Measurements from ENCODE around the gene NUP107. TPM values are rescaled to one million over a fixed set of nuclear protein-coding genes. Genes with fewer than 3 reads are reported as not detected.

NUP107 gene
- total RNA-seq, 1 donor from 2014 or later, result 80.7 TPM

- no peak overlapping the region for H3K4me3 Mint-ChIP-seq (ENCODE audit: low read depth)
Observed at GRCh38 chr12:68779280-68779679, 92.5 kb downstream of the NUP107 start.

DNA sequence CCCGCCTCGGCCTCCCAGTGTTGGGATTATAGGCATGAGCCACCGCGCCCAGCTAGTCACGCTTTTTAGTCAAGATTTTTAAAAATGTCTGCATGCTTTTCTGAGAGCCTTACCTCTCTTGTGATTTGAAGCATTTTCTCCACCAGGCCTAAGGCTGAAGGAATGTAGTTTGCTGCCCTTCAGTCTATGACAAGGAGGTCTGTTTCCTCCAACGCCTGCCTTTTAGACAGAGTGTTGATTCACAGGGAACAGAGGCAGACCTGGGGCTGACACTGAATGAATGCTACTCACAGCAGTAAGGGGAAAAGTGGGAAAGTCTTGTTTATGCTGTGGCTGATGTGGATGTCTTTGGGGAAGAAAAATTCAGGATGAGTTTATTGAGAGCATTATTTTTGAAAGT is 94.0 kb downstream of the NUP107 start:
- H3K4me1 Mint-ChIP-seq (ENCODE audit: low read depth), result no peaks in the 10 kb centered on the region
- no peak overlapping the region for H3K27ac Mint-ChIP-seq
- TF ChIP-seq, protein P1, sequence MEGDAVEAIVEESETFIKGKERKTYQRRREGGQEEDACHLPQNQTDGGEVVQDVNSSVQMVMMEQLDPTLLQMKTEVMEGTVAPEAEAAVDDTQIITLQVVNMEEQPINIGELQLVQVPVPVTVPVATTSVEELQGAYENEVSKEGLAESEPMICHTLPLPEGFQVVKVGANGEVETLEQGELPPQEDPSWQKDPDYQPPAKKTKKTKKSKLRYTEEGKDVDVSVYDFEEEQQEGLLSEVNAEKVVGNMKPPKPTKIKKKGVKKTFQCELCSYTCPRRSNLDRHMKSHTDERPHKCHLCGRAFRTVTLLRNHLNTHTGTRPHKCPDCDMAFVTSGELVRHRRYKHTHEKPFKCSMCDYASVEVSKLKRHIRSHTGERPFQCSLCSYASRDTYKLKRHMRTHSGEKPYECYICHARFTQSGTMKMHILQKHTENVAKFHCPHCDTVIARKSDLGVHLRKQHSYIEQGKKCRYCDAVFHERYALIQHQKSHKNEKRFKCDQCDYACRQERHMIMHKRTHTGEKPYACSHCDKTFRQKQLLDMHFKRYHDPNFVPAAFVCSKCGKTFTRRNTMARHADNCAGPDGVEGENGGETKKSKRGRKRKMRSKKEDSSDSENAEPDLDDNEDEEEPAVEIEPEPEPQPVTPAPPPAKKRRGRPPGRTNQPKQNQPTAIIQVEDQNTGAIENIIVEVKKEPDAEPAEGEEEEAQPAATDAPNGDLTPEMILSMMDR (IDR thresholded peaks at IDR 0.05; ENCODE audit: unreplicated experiment), result no peak
- H3K36me3 Mint-ChIP-seq (ENCODE audit: insufficient read depth), result no peaks in the 10 kb centered on the region
- no peak for DNase-seq (ENCODE audit: low spot score, unreplicated experiment)
- H3K9me3 Mint-ChIP-seq (ENCODE audit: low read depth), result no peaks in the 10 kb centered on the region
- H3K4me3 Mint-ChIP-seq (ENCODE audit: low read depth), result no peak overlapping the region
- no peaks in the 10 kb centered on the region for H3K27me3 Mint-ChIP-seq

More at GRCh38 chr12:68779280-68779679, 92.5 kb downstream of the NUP107 start:
- TF ChIP-seq, protein P1 (IDR thresholded peaks at IDR 0.05; ENCODE audit: unreplicated experiment), result no peak
- no peak for DNase-seq (ENCODE audit: low spot score, unreplicated experiment)
- no peak overlapping the region for H3K27ac Mint-ChIP-seq
- no peaks in the 10 kb centered on the region for H3K27me3 Mint-ChIP-seq
- no peaks in the 10 kb centered on the region for H3K9me3 Mint-ChIP-seq (ENCODE audit: low read depth)
- H3K36me3 Mint-ChIP-seq (ENCODE audit: insufficient read depth), result no peaks in the 10 kb centered on the region
- no peaks in the 10 kb centered on the region for H3K4me1 Mint-ChIP-seq (ENCODE audit: low read depth)

DNA sequence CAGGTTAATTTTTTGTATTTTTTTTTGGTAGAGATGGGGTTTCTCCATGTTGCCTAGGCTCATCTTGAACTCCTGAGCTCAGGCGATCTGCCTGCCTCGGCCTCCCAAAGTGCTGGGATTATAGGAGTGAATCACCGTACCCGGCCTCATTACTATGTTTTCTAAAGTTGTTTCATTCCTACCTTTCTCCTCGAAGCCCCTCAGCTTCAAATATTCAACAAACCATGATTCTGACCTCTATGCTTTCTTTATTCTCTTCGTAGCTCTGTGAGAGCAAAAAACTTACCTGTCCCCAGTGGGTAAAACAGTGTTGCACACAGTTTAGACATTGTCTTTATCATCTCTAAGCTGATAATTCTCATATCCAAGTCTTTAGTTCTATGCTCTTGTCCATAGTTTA is 95.0 kb downstream of the NUP107 start:
- no peak overlapping the region for H3K4me3 Mint-ChIP-seq (ENCODE audit: low read depth)
- no peaks in the 10 kb centered on the region for H3K4me1 Mint-ChIP-seq (ENCODE audit: low read depth)
- DNase-seq (ENCODE audit: low spot score, unreplicated experiment), result no peak
- no peaks in the 10 kb centered on the region for H3K27me3 Mint-ChIP-seq
- no peaks in the 10 kb centered on the region for H3K9me3 Mint-ChIP-seq (ENCODE audit: low read depth)
- no peaks in the 10 kb centered on the region for H3K36me3 Mint-ChIP-seq (ENCODE audit: insufficient read depth)
- no peak overlapping the region for H3K27ac Mint-ChIP-seq
- TF ChIP-seq, protein P1 (IDR thresholded peaks at IDR 0.05; ENCODE audit: unreplicated experiment), result no peak

DNA sequence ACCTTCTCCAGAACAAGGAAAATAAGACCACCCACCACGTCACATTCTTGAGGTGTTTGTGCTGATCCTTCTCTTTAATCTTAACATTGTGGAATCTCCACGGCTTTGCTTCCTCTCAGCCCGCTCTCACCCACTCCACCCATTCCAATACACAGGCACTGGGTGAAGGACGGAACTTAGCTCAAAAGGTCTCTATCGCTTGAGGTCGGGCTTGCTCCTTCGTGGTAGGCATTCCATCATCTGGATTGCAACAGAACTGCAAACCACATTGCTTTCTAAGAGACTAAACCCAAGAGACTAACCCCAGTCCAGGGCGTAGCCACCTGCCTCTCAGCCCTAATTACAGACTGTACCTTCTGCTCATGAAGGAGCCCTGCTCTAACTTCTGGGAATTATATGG is 97.2 kb downstream of the NUP107 start:
- Mint-ChIP-seq H3K4me1 (ENCODE audit: low read depth) (peaks cover 10% of the 10 kb centered on the region), H3K9me3 (ENCODE audit: low read depth) (no peaks in the 10 kb centered on the region), H3K4me3 (ENCODE audit: low read depth) (no peak overlapping the region), H3K36me3 (ENCODE audit: insufficient read depth) (no peaks in the 10 kb centered on the region), H3K27ac (no peak overlapping the region), H3K27me3 (no peaks in the 10 kb centered on the region)
- DNase-seq (ENCODE audit: low spot score, unreplicated experiment), result no peak
- TF ChIP-seq, protein P1 (IDR thresholded peaks at IDR 0.05; ENCODE audit: unreplicated experiment), result no peak

DNA sequence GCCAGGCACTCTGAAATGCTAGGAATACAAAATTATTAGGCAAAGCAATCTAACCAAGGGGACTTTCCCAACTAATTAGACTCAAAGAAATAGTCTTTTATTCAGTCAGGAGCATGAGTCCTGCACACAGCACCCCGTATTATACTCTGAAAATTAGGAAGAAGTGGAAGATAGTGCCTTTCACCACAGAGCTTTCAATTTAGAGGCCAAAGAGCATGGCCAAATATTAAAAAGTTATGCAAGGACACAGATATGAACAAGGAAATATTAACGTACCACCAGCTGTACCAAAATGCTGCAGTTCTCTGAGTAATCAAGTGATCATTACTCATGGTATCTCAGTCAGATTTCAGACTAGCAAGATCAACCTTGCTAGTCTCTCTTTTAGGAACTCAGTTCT is 98.6 kb downstream of the NUP107 start:
- H3K36me3 Mint-ChIP-seq (ENCODE audit: insufficient read depth), result no peaks in the 10 kb centered on the region
- no peak for DNase-seq (ENCODE audit: low spot score, unreplicated experiment)
- H3K27ac Mint-ChIP-seq, result no peak overlapping the region
- TF ChIP-seq, protein P1 (IDR thresholded peaks at IDR 0.05; ENCODE audit: unreplicated experiment), result no peak
- H3K4me3 Mint-ChIP-seq (ENCODE audit: low read depth), result no peak overlapping the region
- no peaks in the 10 kb centered on the region for H3K9me3 Mint-ChIP-seq (ENCODE audit: low read depth)
- H3K27me3 Mint-ChIP-seq, result no peaks in the 10 kb centered on the region
- H3K4me1 Mint-ChIP-seq (ENCODE audit: low read depth), result peaks cover 13% of the 10 kb centered on the region
